Astrocyte of the hippocampus (primary cell): Measurements from ENCODE around the gene INTS6L.
A peak's percentile ranks its signal among the peaks of the same experiment; 100 is the strongest.
"Not testable (repeated sequence)": the region's sequence is repeated elsewhere in the genome, so short reads cannot be mapped to it uniquely, and the experiment has no call there.

Experiments used
- DNase-seq: peaks from one replicate; pipeline ENCODE4 v3.0.0; 2011; ENCODE audit warnings: low read depth, low spot score

Gene INTS6L

DNA sequence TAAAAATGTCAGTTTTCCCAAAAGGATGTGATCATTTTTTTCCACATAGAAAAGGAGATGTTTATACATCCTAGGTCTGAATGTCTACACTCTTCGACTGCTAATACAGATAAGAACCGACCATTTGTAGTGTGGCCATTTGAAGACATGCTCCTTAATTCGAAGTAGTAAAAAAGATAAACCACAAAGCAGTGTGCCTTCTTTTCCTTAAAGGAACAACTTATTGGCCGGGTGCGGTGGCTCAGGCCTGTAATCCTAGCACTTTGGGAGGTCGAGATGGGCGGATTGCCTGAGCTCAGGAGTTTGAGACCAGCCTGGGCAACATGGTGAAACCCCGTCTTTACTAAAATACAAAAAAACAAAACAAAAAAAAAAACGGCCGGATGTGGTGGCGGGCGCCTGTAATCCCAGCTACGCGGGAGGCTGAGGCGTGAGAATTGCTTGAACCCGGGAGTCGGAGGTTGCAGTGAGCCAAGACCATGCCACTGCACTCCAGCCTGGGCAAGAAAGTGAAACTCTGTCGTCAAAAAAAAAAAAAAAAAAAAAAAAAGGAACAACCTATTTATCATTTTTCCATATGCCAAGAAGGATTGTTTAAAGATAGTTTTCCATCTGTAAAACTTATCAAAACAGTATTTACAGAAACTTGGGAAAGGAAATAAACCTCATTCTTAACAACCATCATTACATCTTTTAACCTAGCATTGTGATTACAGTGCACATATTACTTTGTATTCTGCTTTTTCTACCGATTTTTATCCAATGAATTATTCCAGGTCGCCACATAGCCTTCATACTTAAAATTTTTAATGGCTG lies 2.6 kb downstream of the INTS6L start:
- peak; percentile 3 for DNase-seq

DNA sequence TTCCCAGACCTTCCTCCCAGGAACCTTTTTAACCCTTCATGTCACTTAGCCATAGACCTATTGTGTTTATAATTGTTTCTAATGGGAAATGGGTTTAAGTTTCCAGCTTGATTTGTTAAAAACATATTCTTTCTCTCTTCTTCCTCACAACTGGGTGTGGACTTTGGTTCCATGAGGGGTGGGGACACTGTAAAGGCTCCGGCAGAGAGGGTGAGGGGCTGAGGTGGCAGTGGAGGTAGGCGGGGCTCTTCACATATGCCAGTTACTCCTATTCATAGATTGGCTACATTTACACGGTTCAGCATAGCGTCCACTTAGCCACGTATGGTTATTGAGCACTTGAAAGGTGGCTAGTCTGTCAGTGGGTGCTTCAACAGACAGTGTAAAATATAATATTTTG lies 7.8 kb downstream of the INTS6L start:
- DNase-seq, result no peak

DNA sequence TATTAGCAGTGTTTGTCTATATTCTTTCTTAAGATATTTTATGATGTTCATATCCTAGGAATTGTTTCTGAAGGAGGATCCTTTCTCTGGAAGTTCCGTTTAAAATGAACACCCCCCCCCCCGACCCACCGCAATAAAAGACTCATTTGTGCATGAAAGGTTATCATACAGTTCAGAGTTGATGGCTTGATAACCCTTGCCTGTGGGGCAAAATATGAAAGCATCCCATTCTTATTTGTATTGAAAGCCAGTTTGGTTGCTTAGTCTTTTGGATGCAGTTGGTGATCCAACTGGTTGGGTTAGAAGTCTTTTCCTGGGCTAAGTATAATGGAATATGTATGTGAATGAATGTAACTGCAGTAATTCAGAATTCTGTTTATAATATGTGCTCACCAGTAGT lies 8.3 kb downstream of the INTS6L start:
- DNase-seq, result no peak

DNA sequence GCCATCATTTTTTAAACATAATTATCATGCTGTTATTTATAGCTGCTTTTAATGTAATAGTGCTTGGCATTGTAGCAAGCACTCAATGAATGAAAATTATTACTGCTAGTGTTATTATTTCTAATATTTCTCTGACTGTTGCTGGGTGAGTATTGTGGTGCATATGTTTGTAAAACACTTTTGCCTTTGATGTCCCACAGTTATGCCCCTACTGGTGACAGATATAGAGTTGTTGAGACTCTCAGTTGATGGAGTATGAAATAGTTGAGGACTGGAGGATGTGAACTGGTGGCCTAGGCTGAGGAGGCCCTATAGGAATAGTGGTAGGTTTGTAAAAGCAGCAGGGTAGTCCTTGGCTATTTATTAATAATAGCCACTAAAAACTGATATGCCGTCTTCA lies 9.6 kb downstream of the INTS6L start:
- DNase-seq, result no peak

DNA sequence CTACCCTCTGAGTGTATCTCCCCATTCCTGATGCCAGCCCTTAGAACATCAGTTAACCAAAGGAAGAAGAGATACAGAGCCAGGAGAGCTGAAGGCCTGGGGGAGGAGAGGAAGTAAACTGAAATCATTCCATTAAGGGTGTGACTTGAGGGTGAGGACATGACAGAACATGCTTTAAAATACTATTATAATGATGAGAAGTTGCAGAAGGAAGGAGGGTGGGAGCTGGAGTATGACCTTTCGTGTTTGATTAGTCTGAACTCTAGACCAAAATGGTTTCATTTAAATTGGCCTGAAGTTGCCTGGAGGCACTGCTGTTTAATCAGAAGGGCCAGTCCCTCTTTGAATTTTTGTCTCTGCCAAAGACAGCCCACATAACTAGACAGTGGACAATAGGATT lies 11.4 kb downstream of the INTS6L start:
- DNase-seq, result no peak

DNA sequence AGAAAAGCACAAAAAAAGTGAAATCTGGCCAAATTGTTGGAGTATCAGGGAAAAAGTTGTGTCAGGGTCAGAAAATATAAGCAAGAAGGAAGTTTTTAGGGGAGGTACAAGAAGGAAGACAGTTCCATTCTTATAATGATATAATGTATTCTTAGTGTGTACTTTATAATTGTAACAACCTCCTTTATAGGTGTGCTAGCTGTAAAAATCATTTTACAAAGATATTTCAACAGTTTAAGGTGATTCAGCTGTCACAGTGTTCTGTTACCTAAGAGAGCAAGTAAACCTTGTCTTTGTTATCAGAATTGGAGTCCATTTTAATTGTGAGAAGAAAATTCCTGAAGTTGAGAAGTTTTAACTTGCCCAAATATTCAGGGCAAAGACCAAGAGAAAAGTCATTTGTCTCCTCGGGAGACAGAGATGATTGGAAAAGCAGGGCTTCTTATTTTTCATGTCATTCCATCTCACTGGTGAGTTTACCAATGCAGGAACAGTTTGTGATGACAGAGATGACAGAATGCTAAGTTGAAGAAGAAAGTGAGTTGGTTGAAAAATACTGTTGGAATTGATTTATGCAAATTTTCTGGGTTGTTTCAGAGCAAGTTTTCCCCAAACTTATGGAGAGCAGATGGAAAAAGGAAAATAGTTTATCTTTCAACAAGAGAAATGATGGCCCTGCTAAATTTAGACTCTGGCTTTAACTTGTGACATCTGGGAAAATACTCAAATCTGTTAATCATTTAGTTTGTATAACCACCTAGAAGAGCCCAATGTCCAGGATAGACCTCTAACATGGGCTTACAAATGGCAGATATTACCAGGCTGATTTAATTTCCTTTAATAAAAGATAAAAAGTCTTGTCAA lies 14.8 kb downstream of the INTS6L start:
- no peak for DNase-seq

DNA sequence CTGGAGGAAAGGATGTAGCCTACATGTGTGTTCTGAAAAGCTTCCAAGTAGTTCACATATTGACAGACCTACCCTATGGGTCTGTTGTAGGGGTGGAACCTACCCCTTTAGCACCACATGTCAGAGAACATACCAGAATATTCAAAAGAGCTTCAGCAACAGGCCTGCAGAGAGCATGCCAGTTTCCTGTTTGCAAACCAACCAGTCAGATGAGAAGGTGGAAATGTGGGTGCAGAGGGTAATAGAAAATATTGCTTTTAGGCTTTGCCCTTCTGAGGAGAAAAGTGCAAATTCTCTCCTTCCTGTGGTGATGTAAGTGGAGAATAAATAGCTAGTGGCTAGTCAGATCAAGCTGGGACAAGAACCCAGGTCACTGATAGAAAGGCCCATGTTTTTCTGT lies 16.4 kb downstream of the INTS6L start:
- DNase-seq, result no peak

DNA sequence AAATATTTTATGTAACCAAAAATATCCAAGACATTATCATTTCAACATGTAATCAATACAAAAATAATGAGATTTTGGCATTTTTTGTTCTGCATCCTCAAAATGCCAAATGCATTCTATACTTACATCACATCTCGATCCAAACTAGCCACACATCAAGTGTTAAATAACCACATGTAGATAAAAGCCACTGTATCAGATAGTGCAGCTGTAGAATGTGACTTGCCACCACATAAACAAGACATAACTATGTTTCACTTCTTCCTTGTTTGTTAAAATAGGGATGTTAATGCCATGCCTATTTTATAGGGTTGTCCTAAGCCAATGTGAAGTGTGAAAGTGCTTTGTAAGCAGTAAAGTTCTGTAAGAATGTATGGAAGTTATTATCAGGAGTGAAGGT lies 20.9 kb downstream of the INTS6L start:
- DNase-seq, result no peak

DNA sequence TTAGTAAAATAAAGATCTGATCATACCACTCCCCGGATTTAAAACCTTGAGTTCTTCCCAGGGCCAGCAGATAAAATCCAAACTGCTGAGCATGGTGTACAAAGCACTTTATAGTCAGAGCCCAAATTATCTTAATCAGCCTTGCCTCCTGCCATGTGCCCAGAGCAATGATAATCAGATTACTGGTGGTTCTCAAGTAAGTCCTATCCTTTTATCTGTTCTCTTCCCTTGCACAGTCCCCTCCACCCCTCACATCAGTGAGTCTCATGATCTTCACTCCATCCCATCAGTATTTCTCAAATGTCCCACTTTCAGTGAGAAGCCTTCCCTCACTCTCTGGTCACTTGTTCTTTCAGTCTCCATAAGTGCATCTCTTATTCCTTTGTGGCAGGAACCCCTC lies 22.7 kb downstream of the INTS6L start:
- no peak for DNase-seq

DNA sequence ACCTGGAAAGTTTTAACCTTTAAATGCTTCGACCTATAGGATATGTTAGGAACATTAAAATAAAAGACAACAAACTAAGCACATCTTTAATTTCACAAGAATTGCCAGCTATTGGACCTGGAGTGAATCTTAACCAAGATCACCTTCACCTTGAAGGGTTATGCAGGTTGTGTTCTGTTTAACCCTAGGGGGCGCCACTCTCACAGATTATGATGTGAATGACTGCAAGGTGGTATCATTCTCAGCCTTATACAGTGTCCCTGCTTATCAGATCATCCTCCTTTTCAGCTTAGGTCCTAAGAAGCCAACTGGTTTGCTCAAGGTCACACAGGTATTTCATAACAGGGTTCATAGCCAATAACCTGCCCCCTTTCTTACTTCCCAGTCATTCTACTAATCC lies 23.5 kb downstream of the INTS6L start:
- DNase-seq, result no peak

DNA sequence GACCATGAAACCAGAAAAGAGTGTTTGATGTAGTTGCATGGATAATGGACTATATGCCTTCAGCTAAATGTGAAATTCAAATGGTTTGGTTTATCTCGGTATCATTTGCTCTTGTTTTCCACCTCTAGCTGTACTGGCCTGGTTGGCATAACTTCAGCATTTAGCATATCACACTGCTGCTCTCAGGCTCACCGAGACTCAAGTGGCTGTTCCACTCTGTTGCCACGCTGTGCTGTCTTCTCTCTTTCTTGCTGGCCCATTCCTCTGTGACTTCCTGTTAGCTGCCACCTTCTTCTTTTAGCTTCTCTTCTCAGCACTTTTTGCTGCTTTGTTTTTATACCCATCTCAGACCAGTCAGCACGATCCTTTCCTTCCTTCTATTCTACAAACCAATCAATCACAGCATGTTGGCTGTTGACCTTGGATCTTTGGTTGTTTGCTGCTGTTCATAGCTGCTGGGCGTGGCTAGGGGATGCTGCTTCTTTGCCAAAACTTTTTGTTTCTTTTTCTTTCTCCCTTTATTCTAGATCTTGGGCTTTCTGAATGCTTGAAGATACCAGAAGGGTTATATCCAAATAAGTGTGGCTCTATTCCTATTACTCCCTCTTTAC lies 24.0 kb downstream of the INTS6L start:
- no peak for DNase-seq

DNA sequence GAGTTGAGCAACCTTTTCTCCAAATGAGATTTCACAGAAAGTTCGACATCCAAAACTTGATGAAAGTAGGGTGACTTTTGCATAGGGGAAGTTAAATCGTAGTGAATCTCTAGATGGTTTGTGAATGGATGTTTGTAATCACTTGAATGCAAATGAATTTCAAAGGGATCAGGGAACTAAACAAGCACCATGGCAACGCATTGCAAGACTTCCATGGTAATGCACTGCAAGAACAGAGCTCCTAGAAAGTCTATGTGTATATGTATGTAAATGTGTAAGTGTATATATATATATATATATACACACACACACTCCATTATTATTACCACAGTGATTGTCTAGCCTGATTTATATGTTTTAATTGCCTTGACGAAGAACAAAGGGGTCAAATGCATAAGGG lies 27.3 kb downstream of the INTS6L start:
- no peak for DNase-seq

DNA sequence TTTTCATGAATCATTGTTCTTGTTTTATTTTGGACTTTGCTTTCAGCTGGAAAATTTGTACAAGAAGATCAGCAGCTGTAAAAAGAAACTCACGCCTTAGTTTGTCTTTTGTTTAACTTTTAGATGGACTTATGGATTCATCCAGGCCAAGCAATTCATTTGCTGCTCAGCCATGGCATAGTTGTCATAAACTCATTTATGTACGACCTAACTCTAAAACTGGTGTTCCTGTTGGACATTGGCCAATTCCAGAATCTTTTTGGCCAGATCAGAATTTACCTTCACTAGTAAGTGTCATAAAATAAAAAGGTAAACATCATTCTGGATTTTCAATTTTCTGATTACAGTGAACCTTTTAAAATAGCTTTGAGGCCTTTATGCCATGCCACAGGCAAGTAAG lies 29.1 kb downstream of the INTS6L start:
- no peak for DNase-seq

DNA sequence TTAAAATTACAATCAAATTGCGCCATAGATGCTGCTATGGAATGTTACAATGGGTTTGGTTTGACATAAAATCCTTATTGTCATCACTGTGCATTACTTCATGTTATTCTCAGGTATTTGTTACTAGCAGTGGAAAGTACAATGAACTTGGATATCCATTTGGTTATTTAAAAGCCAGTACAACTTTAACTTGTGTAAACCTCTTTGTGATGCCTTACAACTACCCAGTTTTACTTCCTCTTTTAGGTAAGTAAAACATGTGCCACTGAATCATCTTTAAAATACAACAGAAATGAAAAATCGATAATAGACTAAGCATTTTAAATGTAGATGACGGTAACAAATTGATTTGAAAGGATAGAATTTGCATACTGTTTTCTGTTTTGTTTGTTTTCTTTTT lies 35.6 kb downstream of the INTS6L start:
- no peak for DNase-seq

DNA sequence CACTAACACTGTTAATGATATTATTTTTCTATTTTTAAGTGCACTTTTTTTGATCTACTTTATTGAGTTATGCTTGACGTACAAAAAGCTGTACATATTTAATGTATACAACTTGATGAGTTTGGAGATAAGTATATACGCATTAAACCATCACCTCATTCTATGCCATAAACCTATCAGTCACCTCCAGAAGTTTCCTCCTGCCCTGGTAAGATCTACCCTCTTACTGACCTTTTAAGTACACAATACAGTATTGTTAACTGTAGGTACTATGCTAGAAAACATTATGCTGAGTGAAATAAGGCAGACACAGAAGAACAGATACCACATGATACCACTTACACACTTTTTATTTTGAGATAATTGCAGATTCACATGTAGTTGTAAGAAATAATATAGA lies 36.9 kb downstream of the INTS6L start:
- no peak for DNase-seq

DNA sequence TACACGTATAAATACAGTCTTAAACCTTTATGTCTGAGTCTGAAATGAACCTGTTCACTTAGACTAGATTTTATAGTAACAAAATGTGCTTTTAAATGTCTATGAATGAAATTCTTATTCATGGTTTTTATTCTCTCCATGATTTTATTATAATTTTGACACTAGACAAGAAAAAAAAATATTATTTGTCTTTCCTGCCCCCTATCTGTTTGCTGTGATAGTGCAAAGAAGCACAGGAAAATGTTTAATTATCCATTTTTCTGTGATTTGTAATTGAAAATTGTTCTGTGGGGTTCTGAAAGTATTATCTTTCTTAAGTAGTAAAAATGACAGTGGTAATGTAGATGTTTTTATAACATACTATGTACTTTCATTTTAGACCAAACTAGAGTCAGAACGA lies 52.0 kb downstream of the INTS6L start:
- DNase-seq, result no peak

DNA sequence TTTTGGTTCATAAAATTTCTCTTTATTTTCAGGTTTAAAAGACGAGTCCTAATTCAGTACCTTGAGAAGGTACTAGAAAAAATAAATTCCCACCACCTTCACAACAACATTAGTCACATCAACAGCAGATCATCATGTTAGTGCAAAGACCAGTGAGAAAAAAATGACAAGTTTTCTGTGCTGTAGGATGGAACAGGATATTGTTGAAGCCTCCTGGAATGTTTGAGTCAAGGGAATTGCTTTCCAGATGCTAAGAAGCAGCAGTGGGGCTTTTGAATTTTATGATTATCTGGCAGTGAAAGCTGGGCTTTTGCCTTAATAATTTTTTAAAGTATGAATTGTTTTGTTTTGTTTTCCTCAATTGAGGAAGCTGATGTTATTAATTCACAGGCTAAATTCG lies 61.0 kb downstream of the INTS6L start:
- no peak for DNase-seq

DNA sequence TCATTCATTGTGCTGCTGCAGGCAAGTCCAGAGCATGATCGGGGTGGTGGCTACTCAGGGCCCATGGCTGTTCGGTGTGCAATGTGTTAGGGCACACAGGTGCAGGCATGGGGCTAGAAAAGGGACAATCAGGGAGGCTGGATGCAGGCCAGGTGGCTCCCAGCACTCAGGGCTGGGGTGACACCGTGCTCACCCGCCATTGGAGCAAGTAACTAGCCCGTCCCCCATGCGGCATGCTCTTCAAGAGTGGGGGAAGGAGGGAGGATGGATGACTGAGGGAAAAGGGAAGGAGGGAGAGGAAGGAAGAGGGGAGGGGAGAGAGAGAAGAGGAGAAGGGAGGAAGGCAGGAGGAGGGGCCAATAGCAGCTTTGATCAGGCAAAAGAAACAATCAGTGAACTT lies 64.7 kb downstream of the INTS6L start:
- no peak for DNase-seq

DNA sequence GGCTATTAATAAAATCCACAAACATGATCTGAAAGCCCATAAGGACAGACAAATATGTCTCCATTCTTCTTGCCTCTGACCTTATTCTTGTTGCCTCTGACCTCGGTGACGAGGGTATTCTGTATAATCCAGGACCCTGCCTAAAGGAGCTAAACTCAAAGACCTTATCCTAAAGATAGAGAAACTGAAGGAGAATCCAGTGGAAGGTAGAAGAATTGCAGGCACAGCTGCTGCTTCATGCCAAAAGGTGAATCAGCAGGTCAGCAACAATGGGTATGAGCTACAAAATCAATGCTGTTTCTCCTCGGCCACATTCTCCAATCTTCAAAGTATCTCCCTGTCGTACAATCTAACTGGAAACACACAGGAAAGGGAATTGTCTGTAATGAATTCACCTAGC lies 71.4 kb downstream of the INTS6L start:
- DNase-seq, result no peak

DNA sequence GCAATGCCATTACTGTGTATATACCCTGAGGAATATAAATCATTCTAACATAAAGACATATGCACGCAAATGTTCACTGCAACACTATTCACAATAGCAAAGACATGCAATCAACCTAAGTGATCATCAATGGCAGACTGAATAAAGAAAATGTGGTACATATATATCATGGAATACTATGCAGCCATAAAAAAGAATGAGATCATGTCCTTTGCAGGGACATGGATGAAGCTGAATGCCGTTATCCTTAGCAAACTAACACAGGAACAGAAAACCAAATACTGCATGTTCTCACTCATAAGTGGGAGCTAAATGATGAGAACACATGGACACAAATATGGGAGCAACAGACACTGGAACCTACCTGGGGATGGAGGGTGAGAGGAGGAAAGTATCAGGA lies 73.6 kb downstream of the INTS6L start:
- not testable (repeated sequence) for DNase-seq

DNA sequence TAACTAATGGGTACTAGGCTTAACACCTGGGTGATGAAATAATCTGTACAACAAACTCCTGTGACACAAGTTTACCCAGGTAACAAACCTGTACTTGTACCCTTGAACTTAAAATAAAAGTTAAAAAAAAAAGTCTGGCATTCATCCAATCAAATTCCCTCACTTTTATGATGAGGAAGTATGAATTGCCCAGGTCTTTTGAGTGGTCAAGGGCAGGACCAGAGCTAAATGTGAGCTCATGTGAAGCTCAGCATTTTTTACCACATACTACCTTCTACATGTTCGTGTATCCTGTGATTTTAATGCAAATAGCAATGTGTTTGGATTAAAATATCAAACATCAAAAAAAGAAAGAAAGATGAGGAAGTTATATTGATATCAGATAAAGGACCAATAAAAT lies 74.0 kb downstream of the INTS6L start:
- DNase-seq, result not testable (repeated sequence)

DNA sequence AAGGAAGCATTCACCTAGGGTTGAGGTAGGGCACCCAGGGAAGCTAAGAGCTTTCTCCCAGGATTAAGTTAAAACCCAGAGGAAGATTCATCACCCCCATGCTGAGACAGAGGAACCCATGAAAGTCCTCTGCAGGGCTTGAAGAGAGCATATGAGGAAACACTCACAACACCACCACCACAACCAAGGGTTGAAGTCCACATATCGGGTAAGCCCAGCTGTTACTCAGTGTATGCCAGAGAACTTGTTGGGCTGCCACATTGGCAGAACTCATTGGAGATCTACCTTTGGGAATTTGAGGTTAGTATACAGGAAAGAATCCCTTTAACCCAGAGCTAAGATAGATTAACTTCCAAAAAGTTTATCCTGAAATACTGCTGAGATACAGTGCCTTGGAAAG lies 75.1 kb downstream of the INTS6L start:
- DNase-seq, result no peak

DNA sequence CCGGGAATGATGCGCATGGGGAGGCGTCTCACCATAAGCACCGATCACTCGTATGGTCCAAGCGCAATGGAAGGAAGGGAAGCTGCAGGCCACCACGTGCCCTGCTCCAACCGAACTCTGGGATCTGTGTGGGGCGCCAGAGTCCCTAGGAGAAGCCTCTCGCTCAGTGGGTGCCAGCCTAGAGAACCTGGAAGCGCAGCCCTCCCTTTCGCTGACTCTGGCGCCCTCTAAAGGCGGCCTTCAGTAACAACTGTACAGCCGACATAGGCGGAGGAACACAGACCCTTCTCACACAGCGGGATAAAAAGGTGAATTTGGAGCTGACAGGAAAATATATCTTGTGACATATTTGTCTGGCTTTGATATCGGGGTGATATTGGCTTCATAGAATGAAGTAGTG lies 76.0 kb downstream of the INTS6L start:
- peak; percentile 16 for DNase-seq
